NT2/D1 (cell line): ENCODE data around the gene MLLT3.

Experiments used
- SUZ12 ChIP-seq: IDR thresholded peaks from 2 replicates; pipeline ENCODE4 v1.6.1; 2011; ENCODE audit not compliant: insufficient read length, insufficient read depth; ENCODE audit errors: extremely low read depth
- ZNF274 ChIP-seq: IDR thresholded peaks from 2 replicates; pipeline ENCODE4 v1.6.1; 2011; ENCODE audit warnings: mild to moderate bottlenecking, low read depth, low read length

- TF ChIP-seq SUZ12 (no peak), ZNF274 (no peak)
Measured at GRCh38 chr9:20650750-20651299, 28.5 kb upstream of the MLLT3 start.
